GDM1 (cell line): ENCODE data around the gene ZNF592.
"Not testable (repeated sequence)": the region's sequence is repeated elsewhere in the genome, so short reads cannot be mapped to it uniquely, and the experiment has no call there.

Source experiments
- DNase-seq: peaks from one replicate; lab custom pipeline; 2025; lab: John Stamatoyannopoulos, UW

Gene ZNF592

GRCh38 chr15:84741121-84741520 is 7.3 kb upstream of the ZNF592 start:
- DNase-seq = no peak

DNA sequence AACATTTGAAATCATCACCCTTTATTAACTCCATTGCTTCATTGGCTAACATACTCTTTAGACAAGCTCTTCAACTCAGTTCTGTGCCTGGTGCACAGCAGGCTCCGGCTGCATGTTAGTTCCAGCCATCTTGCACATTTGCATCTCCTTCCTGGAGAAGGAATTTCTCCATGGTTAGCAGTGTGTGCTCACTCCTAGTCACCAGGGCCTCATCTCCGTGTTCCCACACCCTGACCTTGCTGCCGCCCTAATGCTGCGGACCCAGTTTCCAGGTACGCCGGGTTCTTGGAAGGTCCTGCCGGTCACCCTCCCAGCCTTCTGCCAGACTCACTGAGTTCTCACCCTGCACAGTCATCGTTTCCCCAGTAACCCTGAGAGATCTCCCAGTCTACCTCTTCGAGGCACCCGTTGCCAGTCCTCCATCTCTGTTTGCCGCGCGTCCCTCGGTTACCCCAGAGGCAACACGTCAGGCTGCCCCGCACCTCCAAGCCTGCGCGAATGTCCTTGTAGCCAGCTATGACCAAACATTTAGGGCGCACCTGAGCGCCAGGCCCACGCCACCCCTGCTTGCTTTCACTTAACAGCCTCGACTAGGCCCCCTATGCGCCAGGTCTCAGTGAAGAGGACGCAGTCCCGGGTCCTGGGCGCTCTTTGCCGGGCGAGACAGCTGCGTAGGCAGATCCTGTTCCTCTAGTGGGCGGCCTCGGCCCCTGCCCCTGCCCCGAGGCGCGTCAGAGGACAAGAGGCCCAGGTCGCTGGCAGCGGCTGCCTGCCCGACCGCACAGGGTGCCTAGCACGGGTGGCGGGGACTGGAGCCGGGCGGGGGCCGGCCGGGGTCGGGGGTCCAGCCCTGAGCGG is 747 bp upstream of the ZNF592 start:
- peak; percentile 76 for DNase-seq

DNA sequence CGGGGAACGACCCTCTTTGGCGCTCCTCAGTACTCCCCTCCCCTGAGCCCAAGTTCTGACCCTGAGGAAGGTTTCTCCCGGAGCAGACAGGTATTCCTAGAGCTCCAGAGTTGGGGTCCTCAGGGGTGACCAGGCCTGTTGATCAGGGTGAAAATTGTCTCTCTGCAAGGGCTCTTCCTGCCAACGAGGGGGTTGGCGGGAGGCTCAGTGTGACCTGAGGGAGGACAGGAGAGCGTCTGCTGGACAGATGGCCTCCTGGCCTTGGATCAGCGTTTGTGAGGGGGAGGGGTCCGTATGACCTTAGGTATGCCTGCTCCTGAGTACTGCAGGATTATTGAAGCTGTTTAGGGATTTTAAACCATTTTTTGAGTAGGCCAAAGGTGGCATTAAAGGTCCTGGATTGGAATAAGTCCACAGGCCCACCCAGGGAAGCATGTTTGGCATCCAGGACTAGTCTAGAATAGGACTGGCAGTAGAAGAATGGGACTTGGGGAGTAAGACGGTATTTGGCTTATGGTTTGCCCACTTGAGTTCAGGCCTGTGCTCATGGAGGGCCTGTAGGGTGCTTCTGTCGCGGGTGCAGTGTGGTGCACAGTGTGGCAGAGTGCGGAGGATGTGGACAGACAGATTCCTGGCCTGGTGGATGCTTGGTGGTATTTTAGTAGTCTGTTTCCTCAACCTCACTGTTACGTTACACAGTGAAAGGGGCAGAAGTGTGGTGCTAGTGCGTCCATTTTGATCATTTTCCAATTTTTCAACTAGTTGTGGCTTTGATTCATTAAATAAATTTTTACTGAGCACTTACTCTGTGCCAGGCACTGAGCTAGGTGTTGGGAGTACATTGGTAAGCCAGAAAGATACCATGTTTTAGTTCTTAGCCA is 959 bp downstream of the ZNF592 start:
- no peak for DNase-seq

DNA sequence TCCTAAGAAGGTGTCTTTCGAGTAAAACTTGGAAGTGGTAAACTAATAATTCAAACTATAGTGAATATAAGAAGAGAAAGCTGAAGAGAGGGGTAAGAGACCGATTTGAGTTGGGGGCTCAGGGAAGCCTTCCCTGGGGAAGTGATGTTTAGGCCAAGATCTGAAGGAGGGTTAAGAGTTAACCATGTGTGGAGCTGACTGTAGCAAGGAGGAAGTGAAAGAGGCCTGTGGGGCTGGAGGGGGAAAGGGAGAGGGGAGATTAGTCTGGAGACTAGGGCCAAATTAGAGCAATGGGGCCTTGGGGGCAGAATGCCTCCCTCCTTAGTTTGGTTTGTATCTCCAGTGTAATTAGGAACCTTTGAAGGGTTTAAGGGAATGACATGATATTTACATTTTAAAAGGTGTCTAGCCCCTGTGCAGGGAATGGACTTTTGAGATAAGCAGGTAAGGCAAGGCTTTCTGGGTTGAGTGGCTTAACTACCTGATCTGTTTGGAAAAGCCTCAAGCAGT is 2.2 kb downstream of the ZNF592 start:
- DNase-seq = peak; percentile 40

DNA sequence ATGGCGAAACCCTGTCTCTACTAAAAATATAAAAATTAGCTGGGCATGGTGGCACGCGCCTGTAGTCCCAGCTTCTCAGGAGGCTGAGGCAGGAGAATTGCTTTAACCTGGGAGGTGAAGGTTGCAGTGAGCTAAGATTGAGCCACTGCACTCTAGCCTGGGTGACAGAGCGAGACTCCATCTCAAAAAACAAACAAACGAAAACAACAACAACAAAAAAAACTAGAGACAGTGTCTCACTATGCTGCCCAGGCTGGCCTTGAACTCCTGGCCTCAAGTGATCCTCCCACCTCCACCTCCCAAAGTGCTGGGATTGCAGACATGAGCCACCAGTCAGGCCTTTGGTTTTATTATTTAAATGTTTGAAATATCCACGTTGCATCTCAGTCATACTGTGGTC is 3.3 kb downstream of the ZNF592 start:
- not testable (repeated sequence) for DNase-seq

DNA sequence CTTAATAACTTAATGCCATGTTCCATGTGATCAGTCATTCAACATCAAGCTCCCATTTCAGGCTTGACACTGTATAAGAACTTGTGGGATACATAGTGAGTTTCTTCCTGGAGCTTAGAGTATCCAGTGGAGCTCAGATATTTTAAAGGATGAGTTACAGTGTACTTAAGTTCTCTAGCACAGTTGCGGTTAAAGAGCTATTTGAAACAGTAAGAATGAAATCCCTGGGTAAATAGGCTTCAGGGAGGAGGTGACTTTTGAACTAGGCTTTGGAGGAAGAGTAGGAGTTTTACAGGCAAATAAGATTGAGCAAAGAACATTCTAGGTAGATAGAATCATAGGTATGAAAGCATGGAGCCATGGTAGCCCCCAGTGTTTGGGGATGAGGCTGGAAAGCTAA is 3.8 kb downstream of the ZNF592 start:
- no peak for DNase-seq

DNA sequence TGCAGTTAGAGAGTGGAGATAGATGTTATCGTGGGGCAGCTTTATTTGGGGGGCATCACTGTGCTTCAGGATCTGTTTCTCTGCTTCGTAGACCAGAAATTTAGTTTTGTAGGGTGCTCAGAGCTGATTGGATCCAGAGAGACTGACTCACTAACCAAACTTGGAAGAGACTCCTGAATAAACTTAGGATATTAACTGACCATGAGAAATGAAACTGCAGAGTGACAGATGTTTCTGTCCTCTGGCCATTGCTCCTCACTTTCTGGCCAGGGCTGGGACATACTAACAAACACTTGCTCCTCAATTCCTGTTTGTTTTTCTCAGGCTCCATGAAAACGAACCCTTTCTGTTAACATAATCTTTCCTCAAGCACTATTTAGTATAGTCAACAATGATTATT is 4.3 kb downstream of the ZNF592 start:
- DNase-seq = no peak

DNA sequence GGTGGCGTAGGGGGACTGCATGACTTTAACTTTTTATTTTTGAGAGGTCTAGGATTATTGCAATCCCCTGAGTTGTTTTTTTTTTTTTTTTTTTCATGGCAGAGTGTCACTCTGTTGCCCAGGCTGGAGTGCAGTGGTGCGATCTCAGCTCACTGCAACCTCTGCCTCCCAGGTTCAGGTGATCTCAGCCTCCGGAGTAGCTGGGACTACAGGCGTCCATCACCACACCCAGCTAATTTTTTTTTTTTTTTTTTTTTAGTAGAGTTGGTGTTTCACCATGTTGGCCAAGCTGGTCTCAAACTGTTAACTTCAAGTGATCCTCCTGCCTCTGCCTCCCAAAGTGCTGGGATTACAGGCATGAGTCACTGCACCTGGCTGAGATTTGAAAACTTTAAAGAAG is 6.5 kb downstream of the ZNF592 start:
- not testable (repeated sequence) for DNase-seq

GRCh38 chr15:84755736-84756527 is 7.5 kb downstream of the ZNF592 start:
- no peak for DNase-seq

- no peak for DNase-seq
Measured at GRCh38 chr15:84759018-84759417, 10.6 kb downstream of the ZNF592 start.

GRCh38 chr15:84760219-84760618 is 11.8 kb downstream of the ZNF592 start:
- DNase-seq = no peak

DNA sequence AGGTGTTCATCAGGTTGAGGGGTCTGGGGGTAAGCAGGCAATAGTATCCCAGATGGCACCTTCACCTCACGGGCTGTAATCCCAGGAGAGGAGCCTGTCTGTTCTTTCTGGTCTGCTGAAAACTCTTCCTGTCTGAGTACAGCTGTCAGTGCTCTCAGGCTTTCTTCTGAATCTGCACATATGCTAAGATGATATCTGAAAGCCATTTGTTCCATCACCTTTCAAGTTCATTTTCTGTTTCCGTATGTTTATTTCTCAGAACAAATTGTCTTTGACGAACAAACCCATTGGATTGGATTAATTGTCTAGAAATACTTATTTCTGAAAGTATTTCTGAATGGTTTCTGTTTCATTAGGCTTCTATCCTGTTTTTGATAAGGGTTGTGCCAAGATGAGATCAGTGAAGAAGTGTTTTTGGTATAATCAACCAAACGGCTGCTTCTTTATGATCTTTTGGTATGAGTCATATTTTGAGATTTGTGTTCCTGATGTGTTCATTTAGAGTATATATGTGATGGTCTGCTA is 13.3 kb downstream of the ZNF592 start:
- no peak for DNase-seq

DNA sequence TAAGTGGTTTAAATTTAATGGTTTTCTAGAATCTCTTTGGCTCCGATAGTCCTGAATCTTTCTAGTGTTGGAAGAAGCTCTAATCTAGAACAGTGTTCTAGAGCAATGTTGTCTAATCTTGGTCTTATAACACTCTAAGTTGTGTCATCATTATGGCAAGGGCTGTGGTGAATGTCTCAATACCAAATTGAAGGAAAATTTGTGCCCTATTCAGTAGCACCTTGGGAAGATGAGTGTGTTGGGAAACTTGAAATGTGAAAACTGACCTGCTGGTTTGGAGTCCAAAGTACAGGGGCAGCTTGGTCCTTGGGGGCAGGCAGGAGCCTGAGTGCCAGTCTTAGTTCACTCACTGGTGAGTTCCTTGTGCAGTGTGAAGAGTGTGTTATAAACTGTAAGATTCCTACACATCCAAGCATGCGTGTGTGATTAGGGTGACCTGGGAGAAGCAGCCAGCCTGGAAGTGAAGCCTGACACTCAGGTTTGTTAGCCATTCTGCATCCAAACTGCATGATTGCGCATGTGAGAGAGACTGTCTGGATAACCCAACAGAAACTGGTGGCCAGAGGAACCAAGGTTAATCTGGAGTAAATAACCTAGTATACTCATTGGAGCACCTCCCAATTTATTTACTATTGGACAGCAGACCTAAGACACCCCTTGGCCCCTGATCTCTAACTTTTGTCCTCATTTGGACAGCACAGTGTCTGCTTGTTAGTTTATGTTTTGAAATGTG is 14.6 kb downstream of the ZNF592 start:
- no peak for DNase-seq

- no peak for DNase-seq
Measured at GRCh38 chr15:84764585-84764984, 16.2 kb downstream of the ZNF592 start.

DNA sequence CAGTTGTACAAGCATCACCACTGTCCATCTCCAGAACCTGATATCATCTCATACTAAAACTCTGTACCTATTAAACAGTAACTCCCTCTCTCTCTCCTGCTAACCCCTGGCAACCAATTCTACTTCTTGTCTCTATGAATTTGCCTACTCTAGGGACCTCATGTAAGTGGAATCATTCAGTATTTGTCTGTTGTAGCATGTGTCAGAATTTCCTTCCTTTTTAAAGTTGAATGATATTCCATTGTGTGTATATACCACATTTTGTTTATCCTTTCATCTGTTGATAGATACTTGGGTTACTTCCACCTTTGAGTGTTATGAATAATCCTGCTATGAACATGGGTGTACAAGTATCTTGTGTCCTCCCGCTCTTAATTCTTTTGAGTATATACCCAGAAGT is 16.6 kb downstream of the ZNF592 start:
- no peak for DNase-seq

GRCh38 chr15:84765675-84766074 is 17.3 kb downstream of the ZNF592 start:
- DNase-seq = no peak

GRCh38 chr15:84766461-84767035 is 18.2 kb downstream of the ZNF592 start:
- no peak for DNase-seq

- no peak for DNase-seq
Measured at GRCh38 chr15:84772031-84772430, 23.6 kb downstream of the ZNF592 start.

- no peak for DNase-seq
Measured at GRCh38 chr15:84772467-84772866, 24.1 kb downstream of the ZNF592 start.

DNA sequence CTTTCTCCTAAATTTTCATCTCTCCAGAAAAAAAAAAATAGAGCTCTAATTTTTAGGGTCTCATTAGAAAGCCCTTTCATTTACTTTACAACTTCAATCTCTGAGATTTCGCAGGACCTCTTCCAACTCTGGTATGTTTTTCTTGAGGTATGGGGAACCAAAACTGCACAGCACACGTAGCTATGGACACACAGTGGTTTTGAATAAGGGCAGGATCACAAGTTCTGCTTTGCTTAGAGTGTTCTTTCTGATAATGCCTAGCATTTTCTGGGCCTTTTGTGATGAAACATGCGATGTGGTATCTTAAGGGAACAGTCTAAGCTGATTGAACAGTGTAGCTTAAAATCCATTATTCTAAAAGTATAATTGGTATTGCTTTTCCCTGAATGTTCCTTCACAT is 25.3 kb downstream of the ZNF592 start:
- DNase-seq = no peak
